NCI-H1436 treated with DMSO at 0.1 percent for 48 hours (cell line): ENCODE data around the gene IGFL4.
"Not testable (repeated sequence)": the region's sequence is repeated elsewhere in the genome, so short reads cannot be mapped to it uniquely, and the experiment has no call there.

Experiments used
- DNase-seq: peaks from one replicate; lab custom pipeline; 2025; lab: John Stamatoyannopoulos, UW

Gene IGFL4

GRCh38 chr19:46040952-46041500, at the start of gene IGFL4:
IGFL4 (minus strand) TSS chr19:46041002; CDS start chr19:46040962, 40 bp downstream.
- no peak for DNase-seq

- no peak for DNase-seq
These were observed 49.6 kb upstream of the IGFL4 start for GRCh38 chr19:46090444-46090843.

GRCh38 chr19:46089432-46089831, 48.6 kb upstream of the IGFL4 start:
- DNase-seq = no peak

- DNase-seq = no peak
These were observed 47.3 kb upstream of the IGFL4 start for GRCh38 chr19:46088101-46088500.

- DNase-seq = no peak
These were observed 45.1 kb upstream of the IGFL4 start for GRCh38 chr19:46085888-46086287.

GRCh38 chr19:46082728-46083050, 41.9 kb upstream of the IGFL4 start:
- no peak for DNase-seq

- no peak for DNase-seq
These were observed 41.3 kb upstream of the IGFL4 start for GRCh38 chr19:46081928-46082727.

GRCh38 chr19:46080561-46080960, 39.8 kb upstream of the IGFL4 start:
- no peak for DNase-seq

- DNase-seq = no peak
These were observed 38.8 kb upstream of the IGFL4 start for GRCh38 chr19:46079576-46079975.

- DNase-seq = not testable (repeated sequence)
These were observed 38.0 kb upstream of the IGFL4 start for GRCh38 chr19:46078573-46079332.

GRCh38 chr19:46077815-46078167, 37.0 kb upstream of the IGFL4 start:
- no peak for DNase-seq

GRCh38 chr19:46076951-46077814, 36.4 kb upstream of the IGFL4 start:
- DNase-seq = peak; percentile 39

- no peak for DNase-seq
These were observed 35.5 kb upstream of the IGFL4 start for GRCh38 chr19:46076031-46076880.

GRCh38 chr19:46073268-46073922, 32.6 kb upstream of the IGFL4 start:
- no peak for DNase-seq

GRCh38 chr19:46069806-46070341, 29.1 kb upstream of the IGFL4 start:
- DNase-seq = no peak

- DNase-seq = no peak
These were observed 27.8 kb upstream of the IGFL4 start for GRCh38 chr19:46068345-46069258.

- DNase-seq = no peak
These were observed 26.9 kb upstream of the IGFL4 start for GRCh38 chr19:46067691-46068090.

GRCh38 chr19:46066471-46066870, 25.7 kb upstream of the IGFL4 start:
- no peak for DNase-seq

- no peak for DNase-seq
These were observed 24.8 kb upstream of the IGFL4 start for GRCh38 chr19:46065486-46066071.
